Esophagus muscularis mucosa (tissue), 4 donors: ENCODE results near the gene HBS1L. TPM values are rescaled to one million over a fixed set of nuclear protein-coding genes. Genes with fewer than 3 reads are reported as not detected.

ENCODE experiments used
- DNase-seq: peaks from one replicate; pipeline ENCODE4 v3.0.0-alpha.2; 2017; ENCODE audit errors: extremely low spot score
- H3K27ac ChIP-seq, 4 donors: fragments of 200-600 bp; sonication (generic); replicated peaks in 1 of 4; 1 replicate in 3 of 4; 2 replicates in 1 of 4; pipeline ENCODE4 v1.5.1; 2016 to 2019; ENCODE audit warnings: mild to moderate bottlenecking in 1 of 4
- H3K27me3 ChIP-seq, 4 donors: fragments of 200-600 bp; sonication (generic); one replicate each; pipeline versions ENCODE4 v1.5.1 to v1.6.0; 2016 to 2019
- H3K36me3 ChIP-seq, 4 donors: fragments of 200-600 bp; sonication (generic); one replicate each; pipeline ENCODE4 v1.5.1; 2016 to 2019
- H3K4me1 ChIP-seq, 4 donors: fragments of 200-600 bp; sonication (generic); one replicate each; pipeline ENCODE4 v1.5.1; 2016 to 2019
- H3K4me3 ChIP-seq, 4 donors: fragments of 200-600 bp; sonication (generic); 1 replicate in 2 of 4; 2 replicates in 2 of 4; pipeline ENCODE4 v1.5.1; 2016 to 2019; ENCODE audit warnings: mild to moderate bottlenecking in 4 of 4, moderate library complexity in 1 of 4
- H3K9me3 ChIP-seq, 4 donors: fragments of 200-600 bp; sonication (generic); 1 replicate in 3 of 4; 2 replicates in 1 of 4; pipeline ENCODE4 v1.5.1; 2016 to 2019
- CTCF ChIP-seq, 3 experiments: fragments of 200-600 bp in 2 of 3; fragments of 450-650 bp in 1 of 3; sonication (generic) in 2 of 3; IDR thresholded peaks; one replicate each; pipeline ENCODE4 v1.5.1; 2017 to 2019; ENCODE audit warnings: antibody characterized with exemption in 3 of 3, mild to moderate bottlenecking in 2 of 3, moderate library complexity in 1 of 3
- EP300 ChIP-seq: sonication (generic); formaldehyde crosslinking; IDR thresholded peaks from one replicate; pipeline ENCODE4 v1.6.1; 2017; ENCODE audit warnings: antibody characterized with exemption
- POLR2A ChIP-seq: fragments of 450-650 bp; IDR thresholded peaks from one replicate; pipeline ENCODE4 v1.6.1; 2017; ENCODE audit warnings: antibody characterized with exemption, moderate library complexity, mild to moderate bottlenecking, low read depth
- POLR2AphosphoS5 ChIP-seq, 2 donors: sonication (generic); formaldehyde crosslinking; IDR thresholded peaks; one replicate each; pipeline ENCODE4 v1.6.1; 2017; ENCODE audit warnings: antibody characterized with exemption in 2 of 2
- WGBS: methylation state at CpG from one replicate; pipeline ENCODE4 v1.1.5; 2018; 5-methylcytosine and 5-hydroxymethylcytosine counted together
- intact Hi-C: fragments of 100-400 bp; cut with DNase I; formaldehyde crosslinking; loops from one replicate; pipeline ENCODE4 v1.15.1; 2023
- total RNA-seq, 4 donors: library from RNA; depleted of rRNA; stranded (reverse); fragments of >200 nt; gene quantifications; one replicate each; pipeline versions ENCODE4 v1.1.0 to v1.2.1, GENCODE V29; 2016

Gene HBS1L
- total RNA-seq, 4 donors from 2014 or later = 52.0 to 81.4 (median 58.2) TPM

GRCh38 chr6:134920422-134920821 lies 134.2 kb downstream of the HBS1L start:
- no peak for DNase-seq
- TF ChIP-seq EP300 (no peak), POLR2A (no peak), POLR2AphosphoS5 (IDR thresholded peaks at IDR 0.05) (no peak), CTCF (IDR thresholded peaks at IDR 0.05) (no peak)
- no peaks in the 10 kb centered on the region for H3K9me3 ChIP-seq
- H3K4me1 ChIP-seq = no peaks in the 10 kb centered on the region
- no peak overlapping the region for H3K27ac ChIP-seq
- no peaks in the 10 kb centered on the region for H3K27me3 ChIP-seq
- intact Hi-C loops = no loop called here
- H3K4me3 ChIP-seq = no peak overlapping the region
- H3K36me3 ChIP-seq = peaks cover 0 to 12% (median 0%) of the 10 kb centered on the region in 4 donors
- WGBS = 64% methylated on average over 2 of the region's 2 CpGs

GRCh38 chr6:134918418-134918961 lies 136.1 kb downstream of the HBS1L start:
- TF ChIP-seq POLR2A = no peak
- no peak for TF ChIP-seq CTCF (IDR thresholded peaks at IDR 0.05)
- no peak for TF ChIP-seq EP300
- no peak for TF ChIP-seq POLR2AphosphoS5 (IDR thresholded peaks at IDR 0.05)
- Histone ChIP-seq H3K4me3 (no peak overlapping the region), H3K27ac (no peak overlapping the region), H3K36me3 (peaks cover 0 to 12% (median 0%) of the 10 kb centered on the region in 4 donors), H3K9me3 (no peaks in the 10 kb centered on the region), H3K27me3 (no peaks in the 10 kb centered on the region), H3K4me1 (no peaks in the 10 kb centered on the region)
- intact Hi-C loops = no loop called here
- 92% methylated on average over 17 of the region's 17 CpGs for WGBS
- no peak for DNase-seq

- H3K9me3 ChIP-seq = no peaks in the 10 kb centered on the region
- peaks cover 7 to 36% (median 32%) of the 10 kb centered on the region in 4 donors for H3K4me1 ChIP-seq
- TF ChIP-seq CTCF (IDR thresholded peaks at IDR 0.05) (no peak), EP300 (no peak), POLR2A (no peak), POLR2AphosphoS5 (IDR thresholded peaks at IDR 0.05) (no peak)
- intact Hi-C loops = no loop called here
- no peak overlapping the region for H3K27ac ChIP-seq
- no peak overlapping the region for H3K4me3 ChIP-seq
- DNase-seq = no peak
- WGBS = 92% methylated on average over 1 of the region's 1 CpG
- H3K36me3 ChIP-seq = no peaks in the 10 kb centered on the region
- no peaks in the 10 kb centered on the region for H3K27me3 ChIP-seq
Observed at GRCh38 chr6:134911547-134911946, 143.1 kb downstream of the HBS1L start.

- WGBS = 37% methylated on average over 1 of the region's 1 CpG
- H3K4me3 ChIP-seq = no peak overlapping the region
- TF ChIP-seq POLR2A (no peak), POLR2AphosphoS5 (IDR thresholded peaks at IDR 0.05) (peak in 1 of 2 donors; percentile 45)
Observed at GRCh38 chr6:134910593-134910935, 144.1 kb downstream of the HBS1L start.

More at GRCh38 chr6:134910593-134910935, 144.1 kb downstream of the HBS1L start:
- peak overlapping the region in 3 of 4 donors; percentile 76 to 84 (median 79) for H3K27ac ChIP-seq
- H3K4me1 ChIP-seq = peaks cover 7 to 36% (median 32%) of the 10 kb centered on the region in 4 donors
- no peak for DNase-seq
- intact Hi-C loops = no loop called here
- no peaks in the 10 kb centered on the region for H3K27me3 ChIP-seq
- H3K9me3 ChIP-seq = no peaks in the 10 kb centered on the region
- no peaks in the 10 kb centered on the region for H3K36me3 ChIP-seq

Other genes with a start within 250 kb of the HBS1L start
- gene ALDH8A1, start 104.7 kb downstream of the HBS1L start, total RNA-seq = 1 to 10 TPM; 1.2 to 5.0 (median 2.0) TPM
- gene MYB, start 126.5 kb upstream of the HBS1L start, total RNA-seq = under 1 TPM; 0.29 to 0.83 (median 0.50) TPM